C4-2B (cell line): ENCODE results near the gene PRKCA.

ENCODE experiments used
- ZFX ChIP-seq: fragments of 450-650 bp; IDR thresholded peaks from 2 replicates; pipeline ENCODE4 v1.6.1; 2017
- TF ChIP-seq, protein P1 (sequence below): fragments of 450-650 bp; conservative IDR thresholded peaks from 2 replicates; pipeline ENCODE4 v1.5.1; 2017; ENCODE audit warnings: mild to moderate bottlenecking

DNA sequence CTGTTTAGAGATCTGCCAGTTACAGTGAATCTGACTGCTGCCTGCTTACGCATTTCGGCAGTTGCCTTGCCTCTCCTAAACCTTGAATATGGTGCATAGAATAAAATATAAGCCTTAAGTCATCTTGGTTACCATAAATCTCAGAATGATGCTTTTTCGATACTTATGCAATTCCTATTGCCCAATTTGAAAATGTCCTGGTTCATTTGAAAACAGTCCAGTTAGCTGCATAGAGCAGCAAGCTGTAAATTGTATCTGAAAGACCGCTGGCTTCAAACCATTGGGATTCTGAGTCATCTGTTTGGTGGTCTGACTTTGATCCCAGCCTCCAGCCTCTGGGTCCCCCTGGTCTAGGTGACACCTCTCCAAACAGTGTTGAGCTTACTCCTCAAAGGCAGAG, 2.7 kb upstream of the PRKCA start:
- TF ChIP-seq, protein P1, sequence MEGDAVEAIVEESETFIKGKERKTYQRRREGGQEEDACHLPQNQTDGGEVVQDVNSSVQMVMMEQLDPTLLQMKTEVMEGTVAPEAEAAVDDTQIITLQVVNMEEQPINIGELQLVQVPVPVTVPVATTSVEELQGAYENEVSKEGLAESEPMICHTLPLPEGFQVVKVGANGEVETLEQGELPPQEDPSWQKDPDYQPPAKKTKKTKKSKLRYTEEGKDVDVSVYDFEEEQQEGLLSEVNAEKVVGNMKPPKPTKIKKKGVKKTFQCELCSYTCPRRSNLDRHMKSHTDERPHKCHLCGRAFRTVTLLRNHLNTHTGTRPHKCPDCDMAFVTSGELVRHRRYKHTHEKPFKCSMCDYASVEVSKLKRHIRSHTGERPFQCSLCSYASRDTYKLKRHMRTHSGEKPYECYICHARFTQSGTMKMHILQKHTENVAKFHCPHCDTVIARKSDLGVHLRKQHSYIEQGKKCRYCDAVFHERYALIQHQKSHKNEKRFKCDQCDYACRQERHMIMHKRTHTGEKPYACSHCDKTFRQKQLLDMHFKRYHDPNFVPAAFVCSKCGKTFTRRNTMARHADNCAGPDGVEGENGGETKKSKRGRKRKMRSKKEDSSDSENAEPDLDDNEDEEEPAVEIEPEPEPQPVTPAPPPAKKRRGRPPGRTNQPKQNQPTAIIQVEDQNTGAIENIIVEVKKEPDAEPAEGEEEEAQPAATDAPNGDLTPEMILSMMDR = no peak
- no peak for TF ChIP-seq ZFX
